Activated naive CD8-positive, alpha-beta T cell (primary cell): ENCODE data around the gene BST2.

Experiments
- H3K27ac Mint-ChIP-seq: one replicate; pipeline ENCODE4 v1.8.0; 2021; ENCODE audit warnings: mixed read lengths
- H3K27me3 Mint-ChIP-seq: one replicate; pipeline ENCODE4 v1.8.0; 2021; ENCODE audit warnings: mixed read lengths
- H3K36me3 Mint-ChIP-seq: one replicate; pipeline ENCODE4 v1.8.0; 2021; ENCODE audit warnings: mixed read lengths
- H3K4me1 Mint-ChIP-seq: one replicate; pipeline ENCODE4 v1.8.0; 2021; ENCODE audit warnings: low read depth, mixed read lengths
- H3K4me3 Mint-ChIP-seq: one replicate; pipeline ENCODE4 v1.8.0; 2021; ENCODE audit warnings: mild to moderate bottlenecking, mixed read lengths
- H3K9me3 Mint-ChIP-seq: one replicate; pipeline ENCODE4 v1.8.0; 2021; ENCODE audit warnings: low read depth, mixed read lengths

The BST2 gene

DNA sequence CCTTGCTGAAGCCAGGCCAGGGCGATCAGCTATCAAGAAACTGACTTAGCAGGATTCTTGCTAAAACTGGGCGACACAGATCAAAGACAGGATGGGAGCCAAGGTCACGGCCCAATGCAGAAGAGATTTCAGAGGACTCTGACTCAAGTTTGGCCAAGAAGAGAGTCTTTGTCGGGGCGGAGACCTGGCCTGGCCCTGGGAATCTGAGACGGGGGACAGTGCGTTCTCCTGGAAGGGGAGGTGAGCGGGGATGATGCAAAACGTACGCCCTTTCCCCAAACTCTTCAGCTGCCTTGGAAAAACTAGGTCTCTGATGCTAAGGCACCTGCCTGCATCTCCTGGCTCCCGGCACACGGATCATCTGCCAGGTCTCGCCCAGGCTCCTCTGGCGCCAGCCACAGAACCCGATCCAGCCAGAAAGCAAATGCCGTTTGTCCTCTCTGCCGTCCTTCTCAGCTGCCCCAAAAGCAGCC lies 24.2 kb upstream of the BST2 start:
- no peaks in the 10 kb centered on the region for H3K36me3 Mint-ChIP-seq
- H3K9me3 Mint-ChIP-seq, result no peaks in the 10 kb centered on the region
- no peak overlapping the region for H3K27ac Mint-ChIP-seq
- H3K4me3 Mint-ChIP-seq, result no peak overlapping the region
- H3K4me1 Mint-ChIP-seq, result peaks cover 1% of the 10 kb centered on the region
- H3K27me3 Mint-ChIP-seq, result no peaks in the 10 kb centered on the region

DNA sequence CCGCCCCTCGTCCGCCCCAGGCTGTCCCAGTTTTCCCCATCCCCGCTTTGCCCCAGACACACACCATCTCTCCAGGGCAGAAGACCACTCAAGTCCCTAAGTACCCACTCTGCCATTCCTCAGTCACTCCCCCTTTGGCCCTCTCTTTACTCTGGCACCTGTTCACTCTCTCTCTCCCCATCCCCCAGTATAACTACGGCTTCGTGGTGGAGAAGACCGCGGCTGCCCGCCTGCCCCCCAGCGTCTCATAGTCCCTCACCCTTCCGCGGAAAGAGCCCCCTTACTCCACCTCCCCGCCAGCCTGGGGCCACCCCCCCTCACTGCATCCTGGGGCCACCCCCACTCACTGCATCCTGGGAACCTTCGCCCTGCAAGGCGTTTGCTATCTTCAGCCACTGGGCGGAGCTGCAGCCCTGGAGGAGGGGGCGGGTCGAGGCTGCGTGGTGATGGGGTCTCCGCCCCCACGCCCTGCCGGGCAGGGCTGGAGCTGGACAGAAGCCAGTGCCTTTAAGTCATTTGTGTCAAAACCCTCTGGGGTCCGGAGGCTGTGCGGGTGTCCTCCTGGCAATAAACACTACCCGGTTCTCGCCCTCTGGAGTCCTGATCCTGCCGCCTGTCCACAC lies 19.4 kb upstream of the BST2 start:
- Mint-ChIP-seq H3K27me3 (no peaks in the 10 kb centered on the region), H3K36me3 (peaks cover 2% of the 10 kb centered on the region), H3K9me3 (no peaks in the 10 kb centered on the region), H3K27ac (no peak overlapping the region), H3K4me1 (peaks cover 10% of the 10 kb centered on the region), H3K4me3 (no peak overlapping the region)

DNA sequence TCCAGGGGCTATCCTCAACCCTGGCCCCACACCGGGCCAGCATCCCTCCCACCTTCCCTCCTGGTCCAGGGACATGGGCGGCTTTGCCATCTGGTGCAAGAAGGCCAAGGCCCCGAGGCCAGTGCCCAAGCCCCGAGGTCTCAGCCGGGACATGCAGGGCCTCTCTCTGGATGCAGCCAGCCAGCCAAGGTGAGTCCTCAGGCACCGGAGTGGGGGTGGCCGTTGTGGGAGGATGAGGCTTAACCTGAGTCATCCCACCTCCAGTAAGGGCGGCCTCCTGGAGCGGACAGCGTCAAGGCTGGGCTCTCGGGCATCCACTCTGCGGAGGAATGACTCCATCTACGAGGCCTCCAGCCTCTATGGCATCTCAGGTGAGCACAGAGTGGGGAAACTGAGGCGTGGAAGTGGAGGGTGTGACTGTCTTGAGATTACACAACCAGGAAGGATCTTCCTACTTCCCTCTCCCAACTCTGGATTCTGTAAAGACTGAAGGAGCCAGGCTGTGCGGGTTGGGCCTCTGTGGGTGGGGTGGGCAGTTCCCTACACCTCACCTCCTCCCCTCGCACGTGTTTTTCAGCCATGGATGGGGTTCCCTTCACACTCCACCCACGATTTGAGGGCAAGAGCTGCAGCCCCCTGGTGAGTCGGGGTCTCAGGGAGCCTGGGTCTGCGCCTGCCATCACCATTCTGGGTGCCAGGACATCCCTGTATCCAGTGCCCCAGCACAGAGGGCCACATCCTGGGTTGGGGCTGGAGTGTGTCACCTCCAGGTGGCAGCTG lies 18.2 kb upstream of the BST2 start:
- H3K27ac Mint-ChIP-seq, result no peak overlapping the region
- H3K4me3 Mint-ChIP-seq, result no peak overlapping the region
- no peaks in the 10 kb centered on the region for H3K27me3 Mint-ChIP-seq
- peaks cover 17% of the 10 kb centered on the region for H3K4me1 Mint-ChIP-seq
- H3K36me3 Mint-ChIP-seq, result peaks cover 2% of the 10 kb centered on the region
- no peaks in the 10 kb centered on the region for H3K9me3 Mint-ChIP-seq

DNA sequence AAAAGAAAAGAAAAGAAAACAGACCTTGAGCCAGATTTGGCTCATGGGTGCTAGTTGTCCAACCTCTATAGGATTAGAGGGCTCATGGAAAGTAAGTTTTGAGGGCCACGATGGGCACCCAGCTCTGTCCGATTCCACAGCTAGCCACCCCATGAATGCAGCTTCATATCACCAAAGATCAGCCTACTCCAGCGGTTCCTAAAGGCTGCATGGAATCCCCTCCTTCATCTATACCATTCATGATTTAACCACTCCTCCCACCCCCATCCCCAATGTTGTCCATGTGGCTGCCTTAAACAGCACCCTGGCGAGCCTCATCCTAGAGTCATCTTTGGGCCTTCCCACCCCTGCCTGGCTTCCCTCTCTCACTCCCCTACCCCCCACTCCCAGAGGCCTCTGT lies 16.5 kb upstream of the BST2 start:
- H3K27ac Mint-ChIP-seq, result no peak overlapping the region
- peaks cover 2% of the 10 kb centered on the region for H3K36me3 Mint-ChIP-seq
- no peaks in the 10 kb centered on the region for H3K27me3 Mint-ChIP-seq
- H3K4me3 Mint-ChIP-seq, result no peak overlapping the region
- H3K9me3 Mint-ChIP-seq, result no peaks in the 10 kb centered on the region
- peaks cover 17% of the 10 kb centered on the region for H3K4me1 Mint-ChIP-seq

DNA sequence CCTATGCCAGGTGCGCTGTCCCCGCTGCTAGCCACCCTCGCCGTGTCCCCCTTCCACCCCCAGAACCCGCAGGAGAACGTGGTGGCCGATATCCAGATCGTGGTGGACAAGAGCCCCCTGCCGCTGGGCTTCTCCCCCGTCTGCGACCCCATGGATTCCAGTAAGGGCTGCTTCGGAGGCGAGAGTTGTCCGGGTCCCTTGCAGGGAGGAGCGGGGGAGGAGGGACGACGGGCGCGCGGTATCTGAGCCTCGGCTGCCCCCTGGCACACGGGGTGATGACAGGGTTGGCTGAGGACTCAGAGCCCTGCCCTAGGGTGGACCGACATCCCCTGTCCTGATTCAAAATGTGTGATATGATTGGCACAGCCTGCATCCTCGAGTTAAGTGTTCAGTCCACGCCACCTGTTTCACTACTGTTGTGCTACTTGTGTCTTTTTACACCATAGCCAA lies 15.1 kb upstream of the BST2 start:
- Mint-ChIP-seq H3K4me1 (peaks cover 17% of the 10 kb centered on the region), H3K9me3 (no peaks in the 10 kb centered on the region), H3K27ac (no peak overlapping the region), H3K36me3 (peaks cover 2% of the 10 kb centered on the region), H3K27me3 (no peaks in the 10 kb centered on the region), H3K4me3 (peak overlapping the region; percentile 88)

DNA sequence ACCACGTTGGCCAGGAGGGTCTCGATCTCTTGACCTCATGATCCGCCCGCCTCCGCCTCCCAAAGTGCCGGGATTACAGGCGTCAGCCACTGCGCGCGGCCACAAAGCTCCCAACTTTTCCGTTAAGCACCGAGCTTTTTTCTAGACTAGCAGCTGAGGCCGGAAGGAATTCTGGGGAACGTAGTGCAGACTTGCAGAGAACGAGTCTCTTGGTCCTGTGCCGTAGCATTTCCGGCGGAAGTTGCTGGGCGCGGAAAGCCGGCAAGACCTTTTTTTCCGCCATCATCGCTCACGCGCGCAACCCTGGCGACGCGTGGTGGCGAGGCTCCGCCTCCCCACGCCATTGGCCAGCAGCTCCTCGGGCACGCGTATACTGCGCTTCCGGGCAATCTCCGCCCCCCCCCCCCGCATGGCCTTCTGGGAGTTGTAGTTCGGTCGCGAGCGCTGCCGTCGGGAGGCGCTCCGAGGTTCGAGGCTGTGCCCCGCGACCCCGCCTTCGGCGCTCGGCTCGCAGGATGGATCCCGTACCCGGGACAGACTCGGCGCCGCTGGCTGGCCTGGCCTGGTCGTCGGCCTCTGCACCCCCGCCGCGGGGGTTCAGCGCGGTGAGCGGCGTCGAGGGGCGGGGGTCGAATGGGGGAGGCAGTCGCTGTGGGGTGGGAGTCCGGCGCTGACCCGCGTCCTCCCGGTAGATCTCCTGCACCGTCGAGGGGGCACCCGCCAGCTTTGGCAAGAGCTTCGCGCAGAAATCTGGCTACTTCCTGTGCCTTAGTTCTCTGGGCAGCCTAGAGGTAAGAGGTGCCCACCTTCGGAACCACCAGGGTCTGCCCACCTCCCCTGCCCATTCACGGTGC lies 14.4 kb upstream of the BST2 start, which contains the start of gene MVB12A:
MVB12A (plus strand) TSS at position 427 of the 854 bp plus-strand sequence; CDS start at position 516, 89 bp downstream.
- peaks cover 17% of the 10 kb centered on the region for H3K4me1 Mint-ChIP-seq

DNA sequence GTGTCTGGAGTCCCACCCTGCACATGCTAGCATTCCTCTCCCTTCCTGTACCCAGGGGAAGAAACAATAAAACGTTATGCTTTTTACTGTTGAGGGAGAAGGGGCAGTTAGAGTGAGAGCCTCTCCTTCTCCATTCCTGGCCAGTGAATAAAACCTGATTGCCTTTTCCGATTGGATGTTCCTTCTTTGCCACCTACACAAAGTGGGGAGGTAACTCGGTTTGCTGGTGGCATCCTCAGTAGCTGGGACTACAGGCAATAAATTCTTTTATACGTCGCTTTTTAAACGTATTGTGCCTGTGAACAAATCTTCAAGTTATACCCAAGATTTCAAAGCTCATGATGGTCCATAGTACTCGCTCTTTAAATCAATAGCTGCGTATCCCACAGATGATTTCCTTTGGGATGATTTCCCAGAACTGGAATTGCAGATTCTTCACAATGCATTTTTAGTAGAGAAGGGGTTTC lies 13.8 kb upstream of the BST2 start:
- no peaks in the 10 kb centered on the region for H3K27me3 Mint-ChIP-seq
- H3K9me3 Mint-ChIP-seq, result no peaks in the 10 kb centered on the region
- H3K4me3 Mint-ChIP-seq, result peak overlapping the region; percentile 88
- peak overlapping the region; percentile 81 for H3K27ac Mint-ChIP-seq
- peaks cover 14% of the 10 kb centered on the region for H3K4me1 Mint-ChIP-seq
- peaks cover 2% of the 10 kb centered on the region for H3K36me3 Mint-ChIP-seq

More for the DNA sequence above, 14.4 kb upstream of the BST2 start, which contains the start of gene MVB12A:
- Mint-ChIP-seq H3K4me3 (peak within 1 kb of the TSS; percentile 88), H3K27me3 (no peaks in the 10 kb centered on the region), H3K9me3 (no peaks in the 10 kb centered on the region), H3K36me3 (peaks cover 2% of the 10 kb centered on the region), H3K27ac (peak within 1 kb of the TSS; percentile 81)

DNA sequence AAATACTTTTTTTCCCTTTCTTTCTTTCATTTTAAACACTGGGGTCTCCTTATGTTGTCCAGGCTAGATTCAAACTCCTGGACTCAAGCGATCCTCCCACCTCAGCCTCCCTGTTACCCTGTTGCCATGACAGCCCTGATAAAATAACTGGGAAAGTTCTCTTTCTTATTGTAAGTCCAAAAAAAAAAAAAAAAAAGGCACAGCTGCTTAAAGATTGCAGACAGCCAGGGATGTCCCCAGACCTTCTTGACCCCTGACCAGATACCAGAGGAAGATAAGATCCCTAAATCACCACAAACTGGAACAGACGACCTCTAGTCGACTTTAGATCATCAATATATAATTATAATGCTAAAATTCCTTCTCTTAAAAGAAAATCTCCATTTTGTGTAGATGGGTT lies 13.3 kb upstream of the BST2 start:
- Mint-ChIP-seq H3K4me1 (peaks cover 11% of the 10 kb centered on the region), H3K27ac (no peak overlapping the region), H3K9me3 (no peaks in the 10 kb centered on the region), H3K27me3 (no peaks in the 10 kb centered on the region), H3K36me3 (peaks cover 2% of the 10 kb centered on the region), H3K4me3 (peak overlapping the region; percentile 88)

DNA sequence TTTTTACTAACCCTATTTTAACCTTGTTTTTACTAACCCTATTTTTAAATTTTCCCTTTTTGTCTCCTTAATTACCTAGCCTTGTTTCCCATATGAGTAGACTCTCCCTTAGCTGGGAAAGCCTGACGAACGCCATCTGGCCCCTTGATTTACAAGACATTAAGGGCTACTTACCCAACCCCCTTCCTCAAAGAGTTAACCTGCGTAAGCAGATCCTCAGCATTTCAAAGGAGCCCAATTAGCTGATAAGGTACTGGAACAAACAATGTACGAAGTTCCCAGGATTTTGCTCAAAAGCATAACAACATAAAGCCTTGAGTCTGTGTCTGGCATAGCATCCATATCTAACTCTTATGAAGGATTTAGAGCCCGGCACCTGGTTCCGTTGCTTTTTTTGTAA lies 9.7 kb upstream of the BST2 start:
- no peak overlapping the region for H3K27ac Mint-ChIP-seq
- H3K36me3 Mint-ChIP-seq, result no peaks in the 10 kb centered on the region
- H3K4me3 Mint-ChIP-seq, result no peak overlapping the region
- H3K9me3 Mint-ChIP-seq, result no peaks in the 10 kb centered on the region
- peaks cover 16% of the 10 kb centered on the region for H3K4me1 Mint-ChIP-seq
- no peaks in the 10 kb centered on the region for H3K27me3 Mint-ChIP-seq

DNA sequence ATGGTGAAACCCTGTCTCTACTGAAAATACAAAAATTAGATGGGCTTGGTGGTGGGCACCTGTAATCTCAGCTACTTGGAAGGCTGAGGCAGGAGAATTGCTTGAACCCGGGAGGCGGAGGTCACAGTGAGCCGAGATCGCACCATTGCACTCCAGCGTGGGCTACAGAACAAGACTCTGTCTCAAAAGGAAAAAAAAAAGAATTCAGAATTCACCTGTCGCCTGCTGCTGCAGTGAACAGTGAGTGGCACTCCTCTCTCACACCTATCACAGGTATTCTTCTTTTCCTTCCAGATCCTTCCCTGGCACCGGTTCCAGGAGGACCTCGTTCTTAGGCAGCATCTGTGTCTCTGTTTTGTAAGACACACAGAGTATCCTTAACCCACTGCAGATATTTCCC lies 8.7 kb upstream of the BST2 start:
- Mint-ChIP-seq H3K9me3 (no peaks in the 10 kb centered on the region), H3K27me3 (no peaks in the 10 kb centered on the region), H3K4me1 (peaks cover 11% of the 10 kb centered on the region), H3K27ac (no peak overlapping the region), H3K4me3 (no peak overlapping the region), H3K36me3 (no peaks in the 10 kb centered on the region)

DNA sequence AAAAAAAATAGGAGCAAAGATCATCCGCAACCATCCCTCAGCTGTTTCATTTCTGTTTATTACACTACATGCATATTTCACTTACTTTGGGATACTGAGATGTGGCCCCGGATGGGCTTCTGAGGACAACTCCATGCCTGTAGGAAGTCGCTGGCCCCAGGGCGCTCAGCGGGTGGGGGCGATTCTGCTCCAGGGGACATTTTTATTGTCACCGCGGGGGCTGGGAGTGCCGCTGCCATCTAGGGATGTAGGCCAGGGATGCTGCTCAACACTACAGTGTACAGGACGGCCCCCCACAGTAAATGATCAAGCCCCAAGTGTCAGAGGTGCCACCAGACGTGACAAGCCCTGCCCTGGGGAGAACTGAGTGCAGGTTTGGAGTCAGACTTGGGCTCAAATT lies 6.4 kb upstream of the BST2 start:
- no peak overlapping the region for H3K4me3 Mint-ChIP-seq
- no peak overlapping the region for H3K27ac Mint-ChIP-seq
- peaks cover 23% of the 10 kb centered on the region for H3K4me1 Mint-ChIP-seq
- no peaks in the 10 kb centered on the region for H3K27me3 Mint-ChIP-seq
- H3K9me3 Mint-ChIP-seq, result no peaks in the 10 kb centered on the region
- no peaks in the 10 kb centered on the region for H3K36me3 Mint-ChIP-seq

DNA sequence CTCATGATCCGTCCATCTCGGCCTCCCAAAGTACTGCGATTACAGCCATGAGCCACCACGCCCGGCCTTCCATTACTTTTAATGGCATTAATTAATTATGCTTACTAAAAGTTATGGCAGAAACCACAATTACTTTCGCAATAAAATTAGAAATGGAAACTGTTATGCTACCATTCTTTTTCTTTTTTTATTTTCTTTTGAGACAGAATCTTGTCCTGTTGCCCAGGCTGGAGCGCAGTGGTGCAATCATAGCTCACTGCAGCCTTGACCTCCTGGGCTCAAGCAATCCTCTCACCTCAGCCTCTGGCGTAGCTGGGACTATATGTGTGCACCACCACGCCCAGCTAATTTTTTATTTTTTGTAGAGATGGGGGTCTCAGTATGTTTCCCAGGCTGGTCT lies 4.6 kb upstream of the BST2 start:
- Mint-ChIP-seq H3K27ac (peak overlapping the region; percentile 16), H3K4me3 (peak overlapping the region; percentile 7), H3K36me3 (no peaks in the 10 kb centered on the region), H3K27me3 (no peaks in the 10 kb centered on the region), H3K4me1 (peaks cover 29% of the 10 kb centered on the region), H3K9me3 (no peaks in the 10 kb centered on the region)

DNA sequence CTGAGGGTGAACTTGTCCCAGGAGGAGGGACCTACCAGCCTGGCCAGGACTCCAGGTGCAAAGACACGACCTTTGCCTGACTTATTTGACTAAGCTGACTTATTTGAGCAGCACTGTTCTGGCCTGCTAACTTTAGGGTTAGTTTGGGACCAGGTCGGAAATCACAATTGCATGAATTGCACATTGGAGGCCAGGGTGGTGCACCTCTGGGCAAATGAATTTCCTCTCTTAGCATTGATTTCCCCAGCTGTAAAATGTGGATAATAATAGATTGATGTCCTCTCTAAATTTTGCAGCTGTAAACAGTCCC lies 1.4 kb upstream of the BST2 start:
- H3K9me3 Mint-ChIP-seq, result no peaks in the 10 kb centered on the region

DNA sequence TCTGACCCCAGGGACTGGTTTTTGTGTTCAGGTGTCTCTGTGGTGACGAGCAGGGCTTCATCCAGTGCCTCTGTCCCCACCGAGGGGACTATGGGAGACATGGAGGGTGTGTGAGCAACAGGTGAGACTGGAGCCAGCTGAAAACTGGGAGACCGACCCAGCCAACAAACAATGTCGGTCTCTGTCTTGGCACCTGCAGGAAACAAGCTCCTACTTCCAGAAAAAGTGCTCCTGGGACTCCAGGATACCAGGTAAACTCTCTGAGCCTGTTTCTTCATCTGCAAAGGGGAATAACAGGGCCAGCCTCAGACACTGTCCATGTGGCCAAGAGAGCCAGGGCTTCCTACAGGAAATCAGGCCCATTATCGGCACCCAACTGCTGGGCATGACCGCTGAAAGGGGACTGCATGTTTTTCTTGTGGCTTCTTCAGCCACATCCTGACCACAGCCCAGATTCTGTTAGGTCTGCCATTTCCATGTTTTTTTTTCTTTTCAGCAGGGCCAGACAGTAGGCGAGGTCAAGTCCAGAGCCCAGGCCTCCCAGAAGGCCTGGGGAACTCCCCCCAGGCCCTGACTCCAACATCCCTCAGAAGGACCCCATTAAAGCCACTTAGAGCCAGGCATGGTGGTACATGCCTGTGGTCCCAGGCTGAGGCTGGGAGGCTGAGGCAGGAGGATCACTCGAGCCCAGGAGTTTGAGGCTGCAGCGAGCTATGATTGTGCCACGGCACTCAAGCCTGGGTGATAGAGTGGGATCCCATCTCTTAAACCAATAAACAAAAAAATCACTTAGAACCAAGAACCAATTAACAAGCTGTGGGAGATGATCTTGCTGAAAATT lies 836 bp upstream of the BST2 start:
- Mint-ChIP-seq H3K36me3 (no peaks in the 10 kb centered on the region), H3K4me3 (peak overlapping the region; percentile 92), H3K27ac (peak overlapping the region; percentile 90), H3K4me1 (peaks cover 29% of the 10 kb centered on the region), H3K27me3 (no peaks in the 10 kb centered on the region), H3K9me3 (no peaks in the 10 kb centered on the region)

More for the DNA sequence above, 1.4 kb upstream of the BST2 start:
- Mint-ChIP-seq H3K4me1 (peaks cover 31% of the 10 kb centered on the region), H3K4me3 (peak overlapping the region; percentile 92), H3K27ac (peak overlapping the region; percentile 90), H3K27me3 (no peaks in the 10 kb centered on the region), H3K36me3 (no peaks in the 10 kb centered on the region)
